Measurements from ENCODE around the gene GSTP1. TPM values are rescaled to one million over a fixed set of nuclear protein-coding genes. Genes with fewer than 3 reads are reported as not detected.
"Not testable (repeated sequence)": the region's sequence is repeated elsewhere in the genome, so short reads cannot be mapped to it uniquely, and the experiment has no call there.

GSTP1 gene
- total and polyA plus RNA-seq, 9 of the 15 experiments (the other 6 are each of a cell fraction or from before 2014, with no cell fraction given): 592 to 2,150 (median 1,204) TPM

GRCh38 chr11:67604119-67604518, 20.5 kb downstream of the GSTP1 start:
- H3K9me3 ChIP-seq (replicated peaks; ENCODE audit: control insufficient read depth, insufficient read depth, low read depth, low read length); DNase-seq (ENCODE audit: extremely low read depth in 1 of 4, low spot score in 3 of 4); FAIRE-seq; ATAC-seq; CTCF ChIA-PET (ENCODE audit: low intra/inter-chr PET ratio); intact Hi-C loops (cut with micrococcal nuclease); in situ Hi-C loops (cut with MboI); H3K27me3 ChIP-seq (ENCODE audit: control insufficient read depth in 2 of 2, insufficient read depth in 2 of 2, low read length in 2 of 2); H4K20me1 ChIP-seq (replicated peaks; ENCODE audit: control insufficient read depth, insufficient read depth, low read length); H3K9me1 ChIP-seq (ENCODE audit: control insufficient read depth, insufficient read depth, low read length); BruUV-seq (replicated peaks); H3K4me3 ChIP-seq; TF ChIP-seq NR4A1 (CRISPR knock-in tag; IDR thresholded peaks at IDR 0.05); NR2C1 (IDR thresholded peaks at IDR 0.05); ZNF740 (CRISPR knock-in tag; IDR thresholded peaks at IDR 0.05): not testable (repeated sequence)
- WGBS (ENCODE audit: insufficient coverage, low coverage, missing lambda C conversion rate): 40% methylated on average over 2 of the region's 4 CpGs
- Histone ChIP-seq H3K36me3 (ENCODE audit: control insufficient read depth, insufficient read depth, low read length) (peaks cover 16% of the 10 kb centered on the region), H3K4me2 (ENCODE audit: insufficient read depth, low read length) (peak overlapping the region; percentile 96; the same call in 1 of the 2 replicates), H3K9ac (ENCODE audit: insufficient read depth in 1 of 2, low read depth in 2 of 2, low read length in 2 of 2) (peak overlapping the region; percentile 16 to 99; a peak in 1 of 4 replicates), H3K4me1 (replicated peaks in 1 of 2; ENCODE audit: control insufficient read depth in 2 of 2, insufficient read depth in 2 of 2, low read length in 2 of 2) (peaks cover 51 to 65% of the 10 kb centered on the region in 2 experiments), H2AFZ (ENCODE audit: low read depth, low read length) (peak overlapping the region; percentile 86), H3K79me2 (ENCODE audit: control insufficient read depth, insufficient read depth, low read length) (peaks cover 32% of the 10 kb centered on the region), H3K27ac (ENCODE audit: extremely low read depth, low read depth, low read length) (peak overlapping the region; percentile 45; the same call in 2 of the 3 replicates)
- POLR2A ChIA-PET: interaction anchor here (0.8 to 2.4 kb wide), 3 partner anchors 10 to 18 kb away, joined by 3 to 12 read pairs (median 4); no protein-coding TSS in a partner anchor
- TF ChIP-seq ZNF668 (CRISPR knock-in tag; IDR thresholded peaks at IDR 0.05): peak; percentile 76
- TF ChIP-seq, protein P1, sequence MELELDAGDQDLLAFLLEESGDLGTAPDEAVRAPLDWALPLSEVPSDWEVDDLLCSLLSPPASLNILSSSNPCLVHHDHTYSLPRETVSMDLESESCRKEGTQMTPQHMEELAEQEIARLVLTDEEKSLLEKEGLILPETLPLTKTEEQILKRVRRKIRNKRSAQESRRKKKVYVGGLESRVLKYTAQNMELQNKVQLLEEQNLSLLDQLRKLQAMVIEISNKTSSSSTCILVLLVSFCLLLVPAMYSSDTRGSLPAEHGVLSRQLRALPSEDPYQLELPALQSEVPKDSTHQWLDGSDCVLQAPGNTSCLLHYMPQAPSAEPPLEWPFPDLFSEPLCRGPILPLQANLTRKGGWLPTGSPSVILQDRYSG (tag; conservative IDR thresholded peaks at IDR 0.05; ENCODE audit: low read depth): peak; percentile 94
- TF ChIP-seq PTRF (tag; IDR thresholded peaks at IDR 0.05): peak; percentile 76; the same call in 1 of the 2 replicates
- peak; percentile 91 for TF ChIP-seq NR4A1 (tag; IDR thresholded peaks at IDR 0.05)
- peak; percentile 52 for TF ChIP-seq MEF2D (tag; conservative IDR thresholded peaks at IDR 0.05; ENCODE audit: low read depth)
- TF ChIP-seq NR2C1 (tag; IDR thresholded peaks at IDR 0.05): peak; percentile 74
- TF ChIP-seq, protein P2, sequence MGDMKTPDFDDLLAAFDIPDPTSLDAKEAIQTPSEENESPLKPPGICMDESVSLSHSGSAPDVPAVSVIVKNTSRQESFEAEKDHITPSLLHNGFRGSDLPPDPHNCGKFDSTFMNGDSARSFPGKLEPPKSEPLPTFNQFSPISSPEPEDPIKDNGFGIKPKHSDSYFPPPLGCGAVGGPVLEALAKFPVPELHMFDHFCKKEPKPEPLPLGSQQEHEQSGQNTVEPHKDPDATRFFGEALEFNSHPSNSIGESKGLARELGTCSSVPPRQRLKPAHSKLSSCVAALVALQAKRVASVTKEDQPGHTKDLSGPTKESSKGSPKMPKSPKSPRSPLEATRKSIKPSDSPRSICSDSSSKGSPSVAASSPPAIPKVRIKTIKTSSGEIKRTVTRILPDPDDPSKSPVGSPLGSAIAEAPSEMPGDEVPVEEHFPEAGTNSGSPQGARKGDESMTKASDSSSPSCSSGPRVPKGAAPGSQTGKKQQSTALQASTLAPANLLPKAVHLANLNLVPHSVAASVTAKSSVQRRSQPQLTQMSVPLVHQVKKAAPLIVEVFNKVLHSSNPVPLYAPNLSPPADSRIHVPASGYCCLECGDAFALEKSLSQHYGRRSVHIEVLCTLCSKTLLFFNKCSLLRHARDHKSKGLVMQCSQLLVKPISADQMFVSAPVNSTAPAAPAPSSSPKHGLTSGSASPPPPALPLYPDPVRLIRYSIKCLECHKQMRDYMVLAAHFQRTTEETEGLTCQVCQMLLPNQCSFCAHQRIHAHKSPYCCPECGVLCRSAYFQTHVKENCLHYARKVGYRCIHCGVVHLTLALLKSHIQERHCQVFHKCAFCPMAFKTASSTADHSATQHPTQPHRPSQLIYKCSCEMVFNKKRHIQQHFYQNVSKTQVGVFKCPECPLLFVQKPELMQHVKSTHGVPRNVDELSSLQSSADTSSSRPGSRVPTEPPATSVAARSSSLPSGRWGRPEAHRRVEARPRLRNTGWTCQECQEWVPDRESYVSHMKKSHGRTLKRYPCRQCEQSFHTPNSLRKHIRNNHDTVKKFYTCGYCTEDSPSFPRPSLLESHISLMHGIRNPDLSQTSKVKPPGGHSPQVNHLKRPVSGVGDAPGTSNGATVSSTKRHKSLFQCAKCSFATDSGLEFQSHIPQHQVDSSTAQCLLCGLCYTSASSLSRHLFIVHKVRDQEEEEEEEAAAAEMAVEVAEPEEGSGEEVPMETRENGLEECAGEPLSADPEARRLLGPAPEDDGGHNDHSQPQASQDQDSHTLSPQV (IDR thresholded peaks at IDR 0.05): peak; percentile 98
- TF ChIP-seq TSHZ1 (CRISPR knock-in tag; IDR thresholded peaks at IDR 0.05): peak; percentile 62; the same call in 1 of the 2 replicates
- peak in 1 of 2 experiments; percentile 79; a peak in 1 of 4 replicates for TF ChIP-seq ZNF740 (tag; IDR thresholded peaks at IDR 0.05)
